T-helper 9 cell (primary cell): Measurements from ENCODE around the gene TCP1.
"Not testable (repeated sequence)": the region's sequence is repeated elsewhere in the genome, so short reads cannot be mapped to it uniquely, and the experiment has no call there.

Source experiments
- DNase-seq: peaks from one replicate; pipeline ENCODE4 v3.0.0-alpha.2; 2020

Gene TCP1

DNA sequence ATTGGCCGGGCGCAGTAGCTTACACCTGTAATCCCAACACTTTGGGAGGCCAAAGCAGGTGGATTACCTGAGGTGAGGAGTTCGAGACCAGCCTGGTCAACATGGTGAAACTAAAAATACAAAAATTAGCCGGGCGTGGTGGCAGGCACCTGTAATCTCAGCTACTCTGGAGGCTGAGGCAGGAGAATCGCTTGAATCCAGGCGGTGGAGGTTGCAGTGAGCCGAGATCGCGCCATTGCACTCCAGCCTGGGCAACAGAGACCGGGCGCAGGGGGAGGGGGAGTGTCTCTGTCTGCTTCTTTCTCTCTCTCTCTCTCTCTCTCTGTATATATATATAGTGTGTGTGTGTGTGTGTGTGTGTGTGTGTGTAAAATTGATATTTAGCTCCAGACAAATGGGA, 56.9 kb downstream of the TCP1 start:
- DNase-seq = not testable (repeated sequence)

DNA sequence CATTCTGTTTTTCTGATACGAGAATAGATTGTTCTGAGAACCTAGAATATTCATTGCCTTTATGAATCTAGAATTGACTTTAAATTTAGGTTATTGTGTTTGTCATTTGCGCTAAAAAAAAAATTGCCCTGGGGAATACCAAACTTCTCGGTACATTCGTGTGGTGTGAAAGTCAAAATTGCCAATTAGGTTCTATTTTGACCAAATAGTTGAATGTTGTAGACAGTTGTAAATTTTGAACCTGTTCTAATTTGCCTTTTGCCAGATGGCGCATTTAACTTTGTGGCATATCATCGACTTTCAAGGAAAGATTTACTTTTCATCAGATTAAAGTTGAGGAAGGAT, 59.1 kb downstream of the TCP1 start:
- DNase-seq = no peak

DNA sequence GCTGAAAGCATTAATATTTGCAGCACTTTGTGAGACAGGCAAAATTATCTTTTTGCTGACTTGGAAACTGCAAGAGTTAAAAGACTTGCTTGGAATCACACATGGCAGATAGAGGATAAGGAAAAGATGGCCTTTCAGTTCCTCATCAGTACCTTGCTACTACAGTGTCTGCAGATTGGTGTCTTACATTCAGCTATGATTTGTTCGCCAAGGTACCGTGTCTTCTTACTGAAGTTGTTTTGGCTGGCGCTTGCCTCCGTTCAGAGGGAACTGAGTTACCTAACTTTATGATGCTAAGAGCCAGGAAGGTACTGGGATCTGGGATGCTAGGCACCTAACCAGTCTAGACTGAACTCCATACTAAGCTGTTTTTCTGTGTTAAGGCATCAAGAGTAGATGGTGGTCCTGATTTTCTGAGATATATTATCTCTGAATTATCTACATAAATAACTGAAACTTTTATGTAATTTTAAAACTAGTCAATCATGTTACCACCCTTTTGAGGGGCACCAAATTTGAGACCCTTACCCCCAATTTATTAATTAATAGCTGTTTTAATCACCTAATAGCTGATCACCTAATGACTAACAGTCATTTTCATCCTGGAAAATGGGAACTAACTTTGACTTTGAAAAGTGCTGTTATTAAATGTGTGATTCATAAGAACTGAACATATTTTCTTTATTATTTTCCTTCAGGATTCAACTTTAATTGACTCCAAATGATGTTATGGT, 59.6 kb downstream of the TCP1 start:
- DNase-seq = no peak

DNA sequence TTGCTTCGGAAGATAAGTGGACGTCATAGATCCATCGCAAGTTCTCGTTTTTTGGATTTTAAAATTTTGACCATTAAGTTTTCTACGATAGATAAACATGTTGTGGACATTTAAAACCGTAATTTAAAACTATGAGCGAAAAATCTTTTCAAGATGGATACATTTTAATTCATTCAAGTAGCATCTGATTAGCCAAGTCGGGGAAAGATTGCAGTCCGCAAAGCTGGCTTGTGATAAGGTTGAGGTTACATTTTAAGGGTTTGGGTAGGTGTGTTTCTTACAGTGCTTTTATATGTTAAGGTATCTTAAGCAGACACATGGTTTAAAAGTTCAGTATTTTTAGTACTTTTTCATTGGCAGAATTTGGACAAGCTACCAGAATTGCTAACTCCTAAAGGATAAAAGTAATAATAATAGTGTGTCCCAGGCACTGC, 60.9 kb downstream of the TCP1 start:
- no peak for DNase-seq
